NCI-H2171 treated with DMSO at 0.1 percent for 48 hours (cell line): ENCODE results near the gene OSMR.

Source experiments
- DNase-seq: peaks from one replicate; lab custom pipeline; 2025; lab: John Stamatoyannopoulos, UW

The OSMR gene

DNA sequence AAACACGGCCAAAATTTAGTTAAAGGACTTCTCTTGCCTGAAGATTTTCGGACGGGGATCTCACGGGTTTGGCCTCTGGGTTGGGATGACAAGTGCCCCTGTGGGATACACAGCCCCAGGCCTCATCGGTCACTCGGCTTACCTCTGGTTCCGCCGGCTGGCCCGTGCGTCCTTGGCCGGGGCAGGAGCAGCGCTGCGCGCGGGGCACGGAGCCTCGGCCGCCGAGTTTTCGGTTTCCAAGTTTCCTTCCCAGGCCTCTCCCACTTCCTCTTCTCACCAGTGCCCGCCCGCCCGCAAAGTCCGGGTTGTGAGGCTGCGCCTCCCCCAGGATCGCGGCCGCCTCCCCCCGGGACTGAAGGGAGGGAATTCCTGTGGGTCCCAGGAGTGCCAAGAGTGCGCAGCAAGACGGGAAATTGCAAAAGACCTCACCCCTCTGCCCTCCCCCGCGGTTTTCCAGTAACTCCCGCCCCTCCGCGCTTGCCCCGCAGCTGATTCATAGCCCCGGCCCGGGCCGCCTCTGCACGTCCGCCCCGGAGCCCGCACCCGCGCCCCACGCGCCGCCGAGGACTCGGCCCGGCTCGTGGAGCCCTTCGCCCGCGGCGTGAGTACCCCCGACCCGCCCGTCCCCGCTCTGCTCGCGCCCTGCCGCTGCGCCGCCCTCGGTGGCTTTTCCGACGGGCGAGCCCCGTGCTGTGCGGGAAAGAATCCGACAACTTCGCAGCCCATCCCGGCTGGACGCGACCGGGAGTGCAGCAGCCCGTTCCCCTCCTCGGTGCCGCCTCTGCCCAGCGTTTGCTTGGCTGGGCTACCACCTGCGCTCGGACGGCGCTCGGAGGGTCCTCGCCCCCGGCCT is at the start of gene OSMR:
Gene OSMR (plus strand): TSS at position 487 of the 853 bp plus-strand sequence. CDS start 23,033 bp downstream, outside the sequence.
- DNase-seq: peak; percentile 29

DNA sequence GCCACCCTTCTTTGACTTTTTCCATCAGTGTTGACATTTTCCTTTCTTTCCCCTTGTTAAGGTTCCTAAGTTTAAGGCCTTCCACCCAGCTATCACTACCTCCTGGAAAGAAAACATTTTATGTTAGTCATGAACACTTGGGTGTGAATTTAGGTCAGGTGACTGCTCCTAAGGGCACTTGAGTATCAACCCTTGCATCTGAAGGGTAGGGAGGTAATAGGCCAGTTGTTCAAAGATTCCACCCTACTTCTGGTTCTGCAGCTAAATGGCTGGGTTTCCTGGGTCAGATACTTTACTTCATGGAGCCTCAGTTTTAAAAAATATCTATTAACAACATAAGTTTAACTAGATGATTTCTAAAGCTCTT is 49.1 kb upstream of the OSMR start:
- DNase-seq: no peak

DNA sequence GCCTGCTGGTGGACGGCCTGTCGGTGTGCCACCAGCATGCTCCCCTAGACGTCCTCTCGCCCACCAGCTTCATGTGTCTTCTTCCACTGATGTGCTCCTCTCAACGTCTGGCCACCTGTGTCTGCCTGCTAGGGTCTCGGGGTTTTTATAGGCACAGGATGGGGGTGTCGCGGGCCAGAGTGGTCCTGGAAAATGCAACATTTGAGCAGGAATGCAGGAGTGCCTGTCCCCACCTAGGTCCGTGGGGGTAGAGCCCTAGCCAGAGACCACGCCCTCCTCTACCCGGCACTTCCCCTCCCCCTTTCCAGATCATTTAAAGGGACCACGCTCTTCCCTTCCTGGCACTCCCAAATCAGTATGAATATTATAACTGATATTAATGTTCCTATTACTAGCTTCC is 48.0 kb upstream of the OSMR start:
- no peak for DNase-seq

DNA sequence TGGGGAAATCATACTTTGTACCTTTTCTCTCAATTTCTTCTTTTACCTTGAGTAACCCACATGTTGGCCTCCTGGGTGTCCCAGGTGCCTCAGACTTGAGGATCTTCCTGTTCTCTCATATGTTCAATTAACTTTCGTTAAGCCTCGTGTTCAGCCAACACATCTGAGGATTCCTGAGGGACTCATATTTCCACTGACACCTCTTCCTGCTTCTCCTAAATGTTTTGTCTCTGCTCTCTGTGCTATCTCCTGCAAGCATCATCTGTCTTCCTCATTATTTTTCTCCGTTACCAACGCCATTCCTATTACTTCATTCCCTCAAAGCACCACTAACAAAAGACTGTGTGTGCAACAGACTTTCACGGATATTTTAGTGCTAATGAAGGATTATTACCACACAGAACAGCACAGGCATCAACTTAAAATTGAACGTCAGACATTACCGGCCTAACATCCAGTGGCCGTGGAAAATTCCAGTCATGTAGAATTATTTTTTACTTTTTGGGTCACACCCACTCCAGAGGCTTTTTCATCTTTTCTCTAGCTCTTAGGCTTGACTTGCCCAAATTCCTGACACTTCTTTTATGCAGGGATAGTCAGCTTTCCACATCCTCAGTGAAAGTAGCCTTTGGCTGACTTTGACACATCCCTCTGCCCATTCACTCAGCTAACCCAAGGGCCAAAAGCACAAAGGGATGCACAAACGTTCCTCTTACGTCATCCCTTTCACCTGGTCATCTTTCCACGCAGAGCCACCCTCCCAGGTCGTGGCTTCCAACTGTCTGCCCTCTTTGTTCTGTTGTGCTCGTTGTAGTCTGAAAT is 46.0 kb upstream of the OSMR start:
- no peak for DNase-seq

DNA sequence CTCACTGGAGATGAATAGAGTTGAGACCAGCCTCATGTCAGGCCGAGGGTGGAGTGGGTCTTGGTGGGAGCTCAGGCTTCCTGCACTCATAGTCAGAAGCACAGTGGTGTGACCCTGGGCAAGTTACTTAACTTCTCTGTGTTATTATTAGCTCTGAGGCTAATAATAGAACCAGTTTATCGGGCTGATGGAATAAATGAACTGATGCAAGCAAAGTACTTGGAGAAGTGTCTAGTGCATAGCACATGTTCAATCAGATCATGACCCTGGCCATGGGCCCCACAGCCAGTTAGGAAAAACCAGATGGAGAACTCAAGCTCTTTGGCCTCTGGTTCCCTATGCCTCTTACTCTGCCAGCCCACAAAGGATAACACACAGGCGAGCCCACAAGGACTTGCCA is 45.3 kb upstream of the OSMR start:
- no peak for DNase-seq

DNA sequence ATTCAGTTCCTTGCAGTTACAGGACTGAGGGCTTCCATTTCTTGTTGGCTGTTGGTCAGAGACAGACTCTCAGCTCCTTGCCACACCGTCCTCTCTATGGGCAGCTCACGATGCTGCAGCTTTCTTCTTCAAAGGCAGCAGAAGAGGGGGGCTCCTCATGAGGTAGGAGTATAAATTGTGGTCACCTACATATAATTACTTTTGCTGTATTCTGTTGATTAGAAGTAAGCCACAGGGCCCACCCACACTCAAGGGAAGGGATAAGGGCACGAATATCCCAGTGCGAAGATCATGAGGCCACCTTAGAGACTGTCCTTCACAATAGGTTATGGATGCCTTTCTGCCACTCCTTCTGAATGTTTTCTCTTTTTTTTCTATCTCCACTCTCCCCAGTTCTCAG is 43.7 kb upstream of the OSMR start:
- no peak for DNase-seq

DNA sequence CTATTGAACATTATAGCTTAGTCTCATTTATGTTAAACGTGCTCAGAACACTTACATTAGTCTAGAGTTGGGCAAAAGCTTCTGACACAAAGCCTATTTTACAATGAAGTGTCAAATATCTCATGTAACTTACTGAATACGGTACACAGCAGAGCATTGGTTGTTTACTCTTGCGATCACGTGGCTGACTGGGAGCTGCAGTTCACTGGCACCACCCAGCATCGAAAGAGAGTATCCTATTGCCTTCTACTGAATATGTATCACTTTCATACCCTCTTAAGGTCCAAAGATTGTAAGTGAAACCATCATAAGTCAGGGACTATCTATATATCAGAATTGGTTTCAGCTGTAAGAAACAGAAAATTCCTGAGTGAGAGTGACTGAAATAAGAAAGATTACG is 42.6 kb upstream of the OSMR start:
- no peak for DNase-seq

DNA sequence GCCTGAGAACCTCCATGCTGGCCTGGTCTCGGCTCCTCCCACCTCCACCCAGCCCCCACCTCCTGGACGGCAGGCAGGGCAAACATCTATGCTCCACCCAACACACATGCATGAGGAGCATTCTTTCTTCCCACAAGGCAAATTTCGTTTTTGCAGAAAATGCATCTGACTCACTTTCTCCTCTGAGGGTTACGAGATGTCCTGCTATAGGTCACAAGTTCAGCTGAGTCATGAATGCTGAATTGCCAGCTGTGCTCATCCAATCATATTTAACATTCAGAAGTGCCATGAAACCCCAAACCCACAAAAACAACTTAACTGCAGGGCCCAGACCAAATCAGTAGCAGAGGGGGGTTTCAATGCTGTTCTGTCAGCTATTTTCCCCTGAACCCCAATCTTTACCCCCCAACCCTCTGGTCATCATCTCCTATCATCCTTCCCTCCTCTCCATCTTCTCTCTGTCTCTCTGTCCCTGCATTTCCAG is 39.0 kb upstream of the OSMR start:
- no peak for DNase-seq

DNA sequence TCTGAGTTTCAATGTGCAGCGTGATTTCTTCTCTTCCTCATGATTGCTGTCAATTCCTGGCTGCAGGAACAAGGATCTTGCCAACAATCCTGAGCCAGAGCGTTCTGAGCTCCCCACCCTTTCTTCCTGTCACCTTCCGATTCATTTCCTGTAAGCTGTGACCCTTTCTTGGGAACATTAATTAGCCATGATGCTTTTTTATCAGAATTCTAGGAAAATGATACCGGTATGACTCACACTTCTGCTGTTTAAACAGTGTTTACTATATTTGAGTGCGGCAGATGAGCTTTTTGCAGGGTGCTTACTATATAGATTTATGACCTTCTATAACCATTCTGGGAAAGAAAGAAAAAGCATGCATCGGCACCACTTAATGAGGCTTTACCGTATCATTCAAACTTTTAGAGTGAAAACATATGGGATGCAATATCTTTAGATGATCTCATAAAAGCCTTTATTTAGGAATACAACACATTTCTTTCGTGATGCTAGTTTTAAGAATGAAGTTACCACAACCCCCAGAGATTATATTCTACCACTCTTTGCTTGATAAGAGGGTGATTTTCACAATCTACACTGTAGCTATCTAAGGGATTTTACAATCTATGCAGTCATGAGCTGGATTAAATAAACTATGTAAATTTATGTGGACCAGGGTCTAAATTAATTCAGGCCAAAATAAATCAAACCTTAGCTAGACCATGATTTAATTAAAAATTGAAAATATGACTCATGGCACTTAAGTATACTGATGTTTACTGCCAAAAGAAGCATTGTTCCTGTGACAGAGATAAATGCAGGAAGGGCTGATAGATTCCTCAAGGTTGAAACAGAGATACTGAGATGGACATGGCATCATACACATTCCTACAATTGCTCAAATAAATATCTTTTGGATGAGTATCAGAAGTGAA is 38.0 kb upstream of the OSMR start:
- peak; percentile 67 for DNase-seq

DNA sequence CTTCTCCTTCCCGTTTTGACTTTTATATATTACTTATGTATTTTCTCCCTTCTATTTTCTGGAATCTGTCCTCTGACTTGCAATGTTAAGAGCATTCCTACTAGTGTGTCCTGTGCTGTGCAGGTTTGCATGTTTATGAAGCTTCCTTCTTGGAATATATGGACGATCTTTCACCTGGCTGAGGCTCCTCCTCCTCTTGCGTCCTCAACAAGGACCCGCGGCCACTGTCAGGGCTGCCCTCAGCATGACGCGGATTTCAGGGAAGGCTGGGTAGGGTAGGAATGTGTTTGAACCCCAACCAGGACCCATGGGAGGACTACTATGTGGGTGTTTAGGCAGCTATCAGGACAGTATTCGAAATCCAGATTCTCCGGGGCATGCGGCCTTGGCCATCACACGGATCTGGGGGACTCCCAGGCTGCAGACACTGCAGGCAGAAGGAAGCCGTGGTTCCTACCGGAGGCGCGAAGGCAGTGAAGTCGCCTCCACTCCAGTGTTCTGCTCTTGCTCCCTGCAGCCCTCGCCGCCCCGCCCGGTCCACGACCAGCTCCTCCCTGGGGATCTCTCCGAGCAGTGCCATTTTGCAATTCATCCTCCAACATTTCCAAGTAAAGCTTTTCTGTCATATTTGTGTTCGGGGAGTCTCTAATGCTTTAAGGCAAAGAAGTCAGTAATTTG is 37.0 kb upstream of the OSMR start:
- DNase-seq: no peak

DNA sequence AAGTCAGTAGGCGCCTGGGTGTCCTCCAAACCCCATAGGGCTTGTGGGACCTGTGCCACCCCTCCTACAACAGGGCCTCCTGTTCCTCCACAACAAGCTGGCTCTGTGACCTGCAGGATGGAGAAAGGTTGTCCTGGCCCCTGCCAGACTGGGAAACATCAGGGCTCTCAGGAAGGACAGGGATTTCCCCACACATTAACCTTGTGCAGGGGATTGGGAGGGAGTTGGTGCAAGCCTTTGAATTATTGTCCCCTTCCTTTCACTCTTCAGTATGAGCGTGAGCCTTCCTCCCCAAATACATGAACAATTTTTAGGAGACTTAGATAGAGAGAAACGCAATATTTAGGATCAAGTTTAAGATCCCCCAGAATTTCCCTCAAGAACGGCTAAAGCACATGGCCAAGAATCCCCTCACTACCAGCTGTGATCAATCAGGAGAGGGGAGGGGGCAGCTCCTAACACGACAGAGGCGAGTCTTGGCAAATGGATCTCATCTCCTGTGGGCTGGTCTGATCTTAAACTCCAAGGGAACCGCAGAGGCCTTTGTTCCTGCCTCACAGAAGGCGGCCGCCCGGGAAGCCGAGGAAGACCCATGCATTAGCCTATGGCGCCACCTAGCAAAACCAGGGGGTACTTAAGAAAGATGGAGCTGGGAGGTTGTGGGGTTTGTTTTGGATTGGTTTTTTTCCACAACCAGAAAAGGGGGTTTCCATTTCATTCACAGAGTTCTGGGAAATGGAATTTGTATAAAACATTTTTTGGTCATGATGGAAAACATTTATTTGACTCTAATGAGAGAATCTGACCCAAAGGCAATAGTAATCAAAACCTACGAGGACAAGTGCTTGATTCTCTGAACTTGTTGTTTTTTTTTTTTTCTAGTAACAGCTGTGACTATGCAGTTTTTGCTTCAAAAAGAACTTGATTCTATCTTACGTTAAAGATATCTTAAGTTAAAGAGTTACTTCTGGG is 36.1 kb upstream of the OSMR start:
- peak; percentile 94 for DNase-seq

DNA sequence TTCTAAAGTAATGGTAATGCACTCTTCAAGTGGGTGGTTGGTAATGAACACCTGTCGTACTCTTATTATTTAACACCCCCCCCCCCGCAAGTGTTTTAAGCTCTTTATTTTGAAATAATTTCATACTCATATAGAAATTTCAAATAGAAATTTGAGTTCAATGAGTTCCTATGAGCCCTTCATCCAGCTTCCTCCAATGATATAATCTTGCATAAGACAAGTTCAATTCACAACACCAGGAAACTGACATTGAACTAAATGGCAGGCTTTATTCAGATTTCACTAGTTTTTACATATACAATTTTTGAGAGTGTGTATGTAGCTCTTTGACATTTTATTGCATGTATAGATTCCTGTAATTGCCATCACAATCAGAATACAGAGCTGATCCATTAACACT is 30.9 kb upstream of the OSMR start:
- DNase-seq: no peak

DNA sequence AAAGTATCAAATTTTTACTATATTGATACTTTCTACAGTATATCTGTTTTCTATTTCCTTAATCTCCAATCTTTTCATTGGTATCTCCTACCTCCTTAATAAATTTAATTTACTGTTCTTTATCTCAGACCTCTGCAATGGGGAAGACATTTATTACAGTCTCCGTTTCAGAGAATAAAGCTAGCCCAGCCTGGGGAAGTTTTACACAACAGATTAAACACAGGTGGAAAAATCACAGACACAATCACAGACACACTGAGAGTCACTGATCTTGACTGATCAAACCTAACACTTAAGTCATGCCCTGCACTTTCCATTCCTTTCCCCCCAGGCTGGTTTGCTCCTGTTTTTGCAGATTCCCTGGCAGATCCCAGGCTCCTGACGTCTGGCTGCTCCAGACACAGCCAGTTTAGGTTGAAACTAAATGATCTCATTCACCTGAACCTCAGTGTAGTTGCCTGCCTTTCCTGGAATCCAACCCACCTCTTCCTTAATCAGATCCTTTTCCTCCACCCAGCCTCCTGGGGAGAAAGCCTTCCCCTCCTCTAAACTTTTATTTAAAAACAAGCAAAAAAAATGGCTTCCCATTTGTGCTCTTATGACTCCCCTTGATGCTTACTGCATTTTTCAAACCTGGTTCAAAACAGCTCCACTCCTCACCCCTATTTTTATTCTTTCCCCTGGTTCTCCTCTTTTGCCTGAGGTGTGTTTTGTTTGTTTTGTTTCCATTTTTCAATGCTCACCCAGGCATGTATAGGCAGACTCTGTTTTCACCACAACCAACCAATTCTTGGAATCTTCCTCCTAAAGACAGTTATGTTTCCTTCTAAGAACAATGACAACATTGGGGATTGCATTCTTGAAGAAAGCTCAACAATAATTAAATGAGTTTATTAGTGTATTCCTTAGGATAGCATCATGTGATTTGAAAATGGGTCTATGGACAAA is 29.5 kb upstream of the OSMR start:
- DNase-seq: no peak

DNA sequence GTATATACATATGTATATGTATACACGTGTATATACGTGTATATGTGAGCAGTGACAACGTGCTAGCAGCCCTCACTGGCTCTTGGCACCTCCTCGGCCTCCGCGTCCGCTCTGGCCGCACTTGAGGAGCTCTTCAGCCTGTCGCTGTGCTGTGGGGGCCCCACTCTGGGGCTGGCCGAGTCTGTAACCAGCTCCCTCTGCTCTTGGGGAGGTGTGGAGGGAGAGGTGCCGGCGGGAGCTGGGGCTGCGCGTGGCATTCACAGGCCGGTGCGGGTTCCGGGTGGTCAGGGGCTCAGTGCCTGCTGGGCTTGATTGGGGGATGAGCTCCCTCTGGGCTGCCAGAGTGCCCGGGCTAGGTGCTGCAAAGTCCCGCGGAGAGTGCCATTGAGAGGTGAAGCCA is 24.1 kb upstream of the OSMR start:
- DNase-seq: no peak

DNA sequence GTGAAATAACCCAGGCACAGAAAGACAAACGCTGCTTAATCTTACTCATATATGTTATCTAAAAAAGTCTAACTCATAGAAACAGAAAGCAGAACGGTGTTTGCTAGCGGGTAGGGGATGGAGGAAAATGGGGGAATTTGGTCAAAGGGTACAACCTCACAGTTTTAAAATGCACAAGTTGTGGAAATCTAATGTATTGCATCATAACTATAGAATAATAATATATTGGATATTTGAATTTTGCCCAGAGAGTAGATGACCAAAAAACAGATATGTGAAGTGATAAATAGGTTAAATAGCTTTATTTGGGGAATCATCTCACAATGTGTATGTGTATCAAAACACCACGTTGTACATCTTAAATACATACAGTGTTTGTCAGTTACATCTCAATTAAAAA is 22.3 kb upstream of the OSMR start:
- DNase-seq: no peak

DNA sequence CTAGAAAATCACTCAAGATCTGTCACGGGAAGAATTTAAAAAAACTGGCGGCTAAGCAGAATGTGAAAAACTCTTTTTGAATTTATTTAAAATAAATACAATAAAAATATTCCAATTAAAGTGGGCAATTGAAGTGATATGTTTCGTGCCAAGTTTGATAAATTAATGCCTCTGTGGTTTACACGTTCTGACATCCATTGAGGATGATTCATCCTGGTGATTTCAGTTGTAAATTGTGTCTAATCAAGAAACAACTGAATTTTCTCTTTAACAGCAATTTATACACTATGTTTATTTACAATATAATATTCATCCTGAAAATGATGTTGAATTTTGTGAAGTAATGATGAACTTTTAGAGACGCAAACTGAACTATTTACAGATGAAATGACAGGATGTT is 21.0 kb upstream of the OSMR start:
- no peak for DNase-seq

DNA sequence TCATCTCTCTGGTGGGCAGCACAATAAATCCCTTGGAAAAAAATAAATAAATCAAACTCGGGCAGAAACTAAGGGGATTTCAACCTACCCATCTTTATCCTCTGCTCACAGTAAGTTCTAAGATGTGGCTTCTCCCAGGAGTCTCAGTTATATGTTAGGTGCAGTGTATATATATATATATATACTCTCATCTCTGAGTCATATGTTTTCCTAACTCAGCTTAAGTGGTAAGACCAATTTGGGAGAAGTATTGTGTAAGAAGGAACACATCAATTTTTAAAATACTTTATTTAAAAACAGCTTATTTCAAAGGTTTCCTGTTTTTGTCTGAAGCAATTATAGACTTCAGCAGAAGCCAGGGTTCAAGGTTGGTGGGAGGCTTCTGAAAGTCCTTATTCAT is 20.3 kb upstream of the OSMR start:
- no peak for DNase-seq

DNA sequence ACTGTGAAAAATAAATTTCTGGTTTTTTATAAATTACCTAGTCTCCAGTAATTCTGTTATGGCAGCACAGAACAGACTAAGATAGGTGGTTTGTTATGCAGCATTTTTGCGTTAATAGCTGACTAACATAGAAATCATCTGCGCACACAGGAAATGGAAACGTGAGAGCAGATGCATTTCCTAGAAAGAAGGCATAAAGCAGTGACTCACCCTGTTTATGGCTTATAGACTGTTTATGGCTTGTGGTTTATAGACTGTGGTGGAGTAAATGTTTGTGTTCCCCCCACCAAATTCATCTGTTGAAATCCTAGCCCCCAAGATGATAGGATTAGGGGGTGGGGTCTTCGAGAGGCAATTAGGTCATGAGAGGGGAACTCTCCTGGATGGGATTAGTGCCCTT is 18.3 kb upstream of the OSMR start:
- no peak for DNase-seq

DNA sequence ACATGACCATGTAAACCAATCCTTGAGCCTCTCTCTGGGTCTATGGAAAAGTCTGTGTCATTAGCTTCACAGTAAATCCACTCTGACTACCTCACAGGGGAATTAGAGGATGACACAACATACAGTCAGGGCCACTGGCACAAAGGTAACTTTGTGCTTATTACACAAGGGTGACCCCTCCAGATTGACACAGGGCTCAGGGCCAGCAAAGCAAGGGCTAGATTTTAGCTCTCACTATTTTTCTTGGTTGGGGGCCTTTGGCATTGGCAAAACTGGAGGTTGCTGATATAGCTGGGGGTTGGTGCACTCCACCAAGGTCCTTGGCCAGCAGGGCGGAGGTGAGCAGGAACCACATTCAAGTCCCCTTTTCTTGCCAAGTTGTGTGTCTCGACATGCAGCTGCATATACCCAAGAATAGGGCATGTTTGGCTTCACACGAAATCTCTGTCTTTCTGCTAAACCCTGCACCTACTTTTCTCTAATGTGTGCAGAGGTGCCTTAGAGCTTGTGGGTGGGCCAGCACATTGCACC is 15.2 kb upstream of the OSMR start:
- no peak for DNase-seq
